Caco-2 (cell line): ENCODE results near the gene BTRC. TPM values are rescaled to one million over a fixed set of nuclear protein-coding genes. Genes with fewer than 3 reads are reported as not detected.
"Not testable (repeated sequence)": the region's sequence is repeated elsewhere in the genome, so short reads cannot be mapped to it uniquely, and the experiment has no call there.

Experiments used
- BruUV-seq: library from RNA; stranded (reverse); fragments of 400-500 nt; replicated peaks from 2 replicates; lab custom pipeline; 2021; lab: Mats Ljungman, UMichigan
- CTCF ChIA-PET: fragments of 300-600 bp; sonication (Branson Sonifier 250); formaldehyde crosslinking; loops from one replicate; lab custom pipeline; 2022; ENCODE audit warnings: antibody characterized with exemption; lab: Charles Lee
- POLR2A ChIA-PET: fragments of 300-600 bp; sonication (Branson Sonifier 250); formaldehyde crosslinking; loops from one replicate; lab custom pipeline; 2022; ENCODE audit warnings: antibody characterized with exemption; lab: Charles Lee
- DNase-seq, 2 experiments: peaks; one replicate each; pipeline versions ENCODE4 v3.0.0 to v3.0.0-alpha.2; 2020 to 2022
- H3K27me3 ChIP-seq: replicated peaks from 2 replicates; pipeline ENCODE4 v1.6.0; 2011; ENCODE audit warnings: low read length; ENCODE audit not compliant: control insufficient read depth, insufficient read depth
- H3K36me3 ChIP-seq: 2 replicates; pipeline ENCODE4 v1.5.1; 2011; ENCODE audit warnings: low read length; ENCODE audit not compliant: control insufficient read depth, insufficient read depth
- H3K4me1 ChIP-seq: fragments of 250-450 bp; sonication (Bioruptor Pico); 2 replicates; pipeline ENCODE4 v1.5.1; 2020; ENCODE audit warnings: mild to moderate bottlenecking
- H3K4me3 ChIP-seq: 2 replicates; pipeline ENCODE4 v1.5.1; 2011; ENCODE audit warnings: low read depth, mild to moderate bottlenecking, control low read depth, low read length
- H3K9me3 ChIP-seq: fragments of 250-450 bp; sonication (Bioruptor Pico); 2 replicates; pipeline ENCODE4 v1.5.1; 2020; ENCODE audit warnings: mild to moderate bottlenecking, moderate library complexity
- H3K27ac Mint-ChIP-seq: one replicate; pipeline ENCODE4 v1.8.0; 2022; ENCODE audit warnings: mixed read lengths; ENCODE audit not compliant: unreplicated experiment
- H3K27me3 Mint-ChIP-seq: one replicate; pipeline ENCODE4 v1.8.0; 2022; ENCODE audit warnings: mixed read lengths; ENCODE audit not compliant: insufficient read depth, unreplicated experiment
- H3K36me3 Mint-ChIP-seq: one replicate; pipeline ENCODE4 v1.8.0; 2022; ENCODE audit warnings: mild to moderate bottlenecking, mixed read lengths; ENCODE audit not compliant: insufficient read depth, unreplicated experiment
- H3K4me1 Mint-ChIP-seq: one replicate; pipeline ENCODE4 v1.8.0; 2022; ENCODE audit warnings: low read depth, mixed read lengths; ENCODE audit not compliant: unreplicated experiment
- H3K4me3 Mint-ChIP-seq: one replicate; pipeline ENCODE4 v1.8.0; 2022; ENCODE audit warnings: mild to moderate bottlenecking, moderate library complexity, mixed read lengths; ENCODE audit not compliant: unreplicated experiment
- H3K9me3 Mint-ChIP-seq: one replicate; pipeline ENCODE4 v1.8.0; 2022; ENCODE audit warnings: mixed read lengths; ENCODE audit not compliant: unreplicated experiment
- CTCF ChIP-seq, 2 experiments: fragments of 200-600 bp in 1 of 2; IDR thresholded peaks; 1 replicate in 1 of 2; 2 replicates in 1 of 2; pipeline versions ENCODE4 v1.5.1 to v1.8.0; 2011 to 2022; ENCODE audit warnings: antibody characterized with exemption in 1 of 2, control low read depth in 1 of 2, inconsistent platforms in 1 of 2, low read depth in 1 of 2, low read length in 1 of 2, mild to moderate bottlenecking in 1 of 2, moderate library complexity in 1 of 2; ENCODE audit not compliant: insufficient read depth in 1 of 2, severe bottlenecking in 1 of 2, unreplicated experiment in 1 of 2
- intact Hi-C: fragments of 100-400 bp; cut with micrococcal nuclease; formaldehyde crosslinking; loops from one replicate; pipeline ENCODE4 v1.10.0; 2022; ENCODE audit not compliant: unreplicated experiment
- total RNA-seq: library from RNA; stranded (reverse); gene quantifications from 2 replicates; pipeline ENCODE4 v1.2.3, GENCODE V29; 2022

Gene BTRC
- total RNA-seq, 1 experiment from 2014 or later = 19.6 TPM

- POLR2A ChIA-PET = no interaction called here
- Mint-ChIP-seq H3K27me3 (no peaks in the 10 kb centered on the region), H3K27ac (no peak overlapping the region), H3K36me3 (no peaks in the 10 kb centered on the region), H3K9me3 (peaks cover 2% of the 10 kb centered on the region), H3K4me1 (no peaks in the 10 kb centered on the region), H3K4me3 (no peak overlapping the region)
- Histone ChIP-seq H3K9me3 (peaks cover 4% of the 10 kb centered on the region; the same call in 1 of the 2 replicates), H3K4me1 (no peaks in the 10 kb centered on the region), H3K36me3 (no peaks in the 10 kb centered on the region), H3K27me3 (no peaks in the 10 kb centered on the region), H3K4me3 (no peak overlapping the region)
- no TSS peak for BruUV-seq
- TF ChIP-seq CTCF (IDR thresholded peaks at IDR 0.05; ENCODE audit: insufficient read depth in 1 of 2, low read depth in 1 of 2, low read length in 1 of 2, severe bottlenecking in 1 of 2, unreplicated experiment in 1 of 2) = no peak
- intact Hi-C loops = no loop called here
- CTCF ChIA-PET = interaction anchor here (0.9 kb wide), 1 partner anchor 40 kb away, joined by 4 read pairs; no protein-coding TSS in a partner anchor
- no peak for DNase-seq
Observed at GRCh38 chr10:101331956-101332355, 22.0 kb upstream of the BTRC start.

- H3K4me3 ChIP-seq, H3K27me3 Mint-ChIP-seq, H3K27ac Mint-ChIP-seq, H3K4me3 Mint-ChIP-seq, H3K4me1 Mint-ChIP-seq, intact Hi-C loops, H3K27me3 ChIP-seq, BruUV-seq, DNase-seq, H3K36me3 ChIP-seq, H3K9me3 ChIP-seq, H3K4me1 ChIP-seq, H3K9me3 Mint-ChIP-seq, POLR2A ChIA-PET, H3K36me3 Mint-ChIP-seq: not testable (repeated sequence)
- CTCF ChIA-PET = interaction anchor here (0.7 kb wide), 1 partner anchor 160 kb away, joined by 4 read pairs; no protein-coding TSS in a partner anchor
Observed at GRCh38 chr10:101334259-101334658, 19.7 kb upstream of the BTRC start.

GRCh38 chr10:101336382-101336781, 17.6 kb upstream of the BTRC start:
- TF ChIP-seq CTCF (IDR thresholded peaks at IDR 0.05; ENCODE audit: insufficient read depth in 1 of 2, low read depth in 1 of 2, low read length in 1 of 2, severe bottlenecking in 1 of 2, unreplicated experiment in 1 of 2) = no peak
- ChIA-PET CTCF (no interaction called here), POLR2A (no interaction called here)
- Histone ChIP-seq H3K36me3 (no peaks in the 10 kb centered on the region), H3K27me3 (no peaks in the 10 kb centered on the region), H3K9me3 (no peaks in the 10 kb centered on the region), H3K4me1 (no peaks in the 10 kb centered on the region), H3K4me3 (no peak overlapping the region)
- Mint-ChIP-seq H3K4me1 (no peaks in the 10 kb centered on the region), H3K4me3 (no peak overlapping the region), H3K27me3 (no peaks in the 10 kb centered on the region), H3K9me3 (no peaks in the 10 kb centered on the region), H3K27ac (no peak overlapping the region), H3K36me3 (no peaks in the 10 kb centered on the region)
- intact Hi-C loops = no loop called here
- DNase-seq = no peak
- no TSS peak for BruUV-seq

- Histone ChIP-seq H3K4me3 (no peak overlapping the region), H3K9me3 (no peaks in the 10 kb centered on the region), H3K4me1 (no peaks in the 10 kb centered on the region), H3K36me3 (no peaks in the 10 kb centered on the region), H3K27me3 (no peaks in the 10 kb centered on the region)
- Mint-ChIP-seq H3K27ac (no peak overlapping the region), H3K9me3 (no peaks in the 10 kb centered on the region), H3K4me3 (no peak overlapping the region), H3K4me1 (no peaks in the 10 kb centered on the region), H3K36me3 (no peaks in the 10 kb centered on the region), H3K27me3 (peaks cover 2% of the 10 kb centered on the region)
- intact Hi-C loops = no loop called here
- POLR2A ChIA-PET = no interaction called here
- no peak for DNase-seq
- no TSS peak for BruUV-seq
- CTCF ChIA-PET = no interaction called here
- TF ChIP-seq CTCF (IDR thresholded peaks at IDR 0.05; ENCODE audit: insufficient read depth in 1 of 2, low read depth in 1 of 2, low read length in 1 of 2, severe bottlenecking in 1 of 2, unreplicated experiment in 1 of 2) = no peak
Observed at GRCh38 chr10:101337836-101338235, 16.1 kb upstream of the BTRC start.
